SK-N-MC (cell line): ENCODE measurements around the gene GADD45GIP1.
"Not testable (repeated sequence)": the region's sequence is repeated elsewhere in the genome, so short reads cannot be mapped to it uniquely, and the experiment has no call there.

Source experiments
- DNase-seq: peaks from one replicate; pipeline ENCODE4 v3.0.0-alpha.2; 2011; ENCODE audit warnings: low read depth, low spot score
- H3K27ac ChIP-seq: fragments of 200-600 bp; sonication (generic); 2 replicates; pipeline ENCODE4 v1.5.1; 2016; ENCODE audit warnings: mixed run types
- H3K36me3 ChIP-seq: fragments of 200-600 bp; sonication (generic); 2 replicates; pipeline ENCODE4 v1.6.1; 2017; ENCODE audit warnings: antibody characterized with exemption, low read length, mixed read lengths; ENCODE audit not compliant: insufficient read depth
- H3K4me3 ChIP-seq: fragments of 200-600 bp; sonication (generic); 2 replicates; pipeline ENCODE4 v1.5.1; 2016
- H3K9ac ChIP-seq: fragments of 200-600 bp; sonication (generic); 2 replicates; pipeline ENCODE4 v1.8.0; 2017; ENCODE audit warnings: mixed run types, mixed read lengths; ENCODE audit not compliant: insufficient read length
- H3K9me3 ChIP-seq: fragments of 200-600 bp; sonication (generic); 2 replicates; pipeline ENCODE4 v1.6.1; 2017; ENCODE audit warnings: low read depth, mild to moderate bottlenecking, antibody characterized with exemption, low read length, moderate library complexity, mixed read lengths
- EZH2 ChIP-seq: fragments of 200-600 bp; sonication (generic); IDR thresholded peaks from one replicate; pipeline ENCODE4 v1.6.1; 2017; ENCODE audit warnings: antibody characterized with exemption
- FOXP2 ChIP-seq: optimal IDR thresholded peaks from 2 replicates; pipeline ENCODE3; 2011; ENCODE audit warnings: mild to moderate bottlenecking, moderate library complexity; ENCODE audit not compliant: insufficient read depth; ENCODE audit errors: extremely low read length, control extremely low read depth
- POLR2AphosphoS5 ChIP-seq: IDR thresholded peaks from 2 replicates; pipeline ENCODE4 v1.6.1; 2012; ENCODE audit warnings: mild to moderate bottlenecking, low read depth, low read length, borderline replicate concordance

GADD45GIP1 gene

GRCh38 chr19:12954612-12954962, 2.4 kb downstream of the GADD45GIP1 start:
- Histone ChIP-seq H3K4me3 (no peak overlapping the region), H3K27ac (peak overlapping the region; percentile 54), H3K9ac (no peak overlapping the region), H3K36me3 (peaks cover 50% of the 10 kb centered on the region), H3K9me3 (no peaks in the 10 kb centered on the region)
- TF ChIP-seq POLR2AphosphoS5 (no peak), EZH2 (no peak), FOXP2 (no peak)
- no peak for DNase-seq

GRCh38 chr19:12953799-12954611, 3.0 kb downstream of the GADD45GIP1 start:
- no peak overlapping the region for H3K4me3 ChIP-seq
- no peak for DNase-seq
- TF ChIP-seq POLR2AphosphoS5 (no peak; the same call in none of the 2 replicates), EZH2 (no peak), FOXP2 (no peak)
- H3K9me3 ChIP-seq, result no peaks in the 10 kb centered on the region
- peaks cover 56% of the 10 kb centered on the region for H3K36me3 ChIP-seq
- no peak overlapping the region for H3K27ac ChIP-seq
- no peak overlapping the region for H3K9ac ChIP-seq

GRCh38 chr19:12953138-12953798, 3.8 kb downstream of the GADD45GIP1 start:
- peak; percentile 6; the same call in 1 of the 2 replicates for TF ChIP-seq POLR2AphosphoS5
- no peak for TF ChIP-seq EZH2
- DNase-seq, result no peak
- Histone ChIP-seq H3K27ac (peak overlapping the region; percentile 56), H3K4me3 (no peak overlapping the region), H3K9me3 (no peaks in the 10 kb centered on the region), H3K36me3 (peaks cover 63% of the 10 kb centered on the region), H3K9ac (no peak overlapping the region)

GRCh38 chr19:12952488-12953137, 4.4 kb downstream of the GADD45GIP1 start:
- H3K4me3 ChIP-seq, result no peak overlapping the region
- no peak for TF ChIP-seq POLR2AphosphoS5
- no peak for TF ChIP-seq EZH2
- no peak for TF ChIP-seq FOXP2
- DNase-seq, result no peak
- H3K9ac ChIP-seq, result no peak overlapping the region
- peaks cover 70% of the 10 kb centered on the region for H3K36me3 ChIP-seq
- H3K9me3 ChIP-seq, result no peaks in the 10 kb centered on the region
- peak overlapping the region; percentile 50; the same call in 1 of the 2 replicates for H3K27ac ChIP-seq

- not testable (repeated sequence) for DNase-seq, H3K9me3 ChIP-seq, H3K9ac ChIP-seq, H3K27ac ChIP-seq, H3K4me3 ChIP-seq
- H3K36me3 ChIP-seq, result peaks cover 75% of the 10 kb centered on the region
These were observed 5.0 kb downstream of the GADD45GIP1 start for GRCh38 chr19:12952050-12952449.

GRCh38 chr19:12949363-12950283, 7.4 kb downstream of the GADD45GIP1 start:
- H3K9ac ChIP-seq, result no peak overlapping the region
- H3K36me3 ChIP-seq, result peaks cover 80% of the 10 kb centered on the region
- H3K9me3 ChIP-seq, result no peaks in the 10 kb centered on the region
- no peak overlapping the region for H3K4me3 ChIP-seq
- no peak for DNase-seq
- 0 out of 2 replicates have a peak overlapping the region, but pooled peaks have one; percentile 16 for H3K27ac ChIP-seq
- TF ChIP-seq POLR2AphosphoS5 (peak; percentile 15; the same call in 1 of the 2 replicates), FOXP2 (no peak), EZH2 (no peak)

- H3K36me3 ChIP-seq, result peaks cover 80% of the 10 kb centered on the region
- TF ChIP-seq POLR2AphosphoS5, result no peak
- no peak for TF ChIP-seq EZH2
- no peak for TF ChIP-seq FOXP2
- H3K9ac ChIP-seq, result no peak overlapping the region
- no peak for DNase-seq
- H3K4me3 ChIP-seq, result no peak overlapping the region
- H3K27ac ChIP-seq, result no peak overlapping the region
- H3K9me3 ChIP-seq, result no peaks in the 10 kb centered on the region
These were observed 8.2 kb downstream of the GADD45GIP1 start for GRCh38 chr19:12948612-12949362.
